ENCODE measurements around the gene GLYAT.

The GLYAT gene

GRCh38 chr11:58730507-58731089 is 1.1 kb downstream of the GLYAT start:
- no peak for TF ChIP-seq CTCF (conservative IDR thresholded peaks at IDR 0.05; ENCODE audit: low read depth, low read length)

GRCh38 chr11:58727415-58727797 is 4.3 kb downstream of the GLYAT start:
- DNase-seq (ENCODE audit: low read depth): no peak
- no peak for TF ChIP-seq CTCF (conservative IDR thresholded peaks at IDR 0.05; ENCODE audit: low read depth, low read length)
- no peak overlapping the region for H3K4me3 ChIP-seq (ENCODE audit: low read length)

More at GRCh38 chr11:58730507-58731089, 1.1 kb downstream of the GLYAT start:
- DNase-seq (ENCODE audit: low read depth): no peak
- no peak overlapping the region for H3K4me3 ChIP-seq (ENCODE audit: low read length)

GRCh38 chr11:58726737-58727414 is 4.9 kb downstream of the GLYAT start:
- H3K4me3 ChIP-seq (ENCODE audit: low read length): no peak overlapping the region
- TF ChIP-seq CTCF (conservative IDR thresholded peaks at IDR 0.05; ENCODE audit: low read depth, low read length): no peak
- no peak for DNase-seq (ENCODE audit: low read depth)

- TF ChIP-seq CTCF (conservative IDR thresholded peaks at IDR 0.05; ENCODE audit: low read depth, low read length): no peak
- no peak overlapping the region for H3K4me3 ChIP-seq (ENCODE audit: low read length)
- DNase-seq (ENCODE audit: low read depth): no peak
Observed at GRCh38 chr11:58719406-58720117, 12.2 kb downstream of the GLYAT start.

GRCh38 chr11:58712531-58712930 is 19.2 kb downstream of the GLYAT start:
- H3K4me3 ChIP-seq (ENCODE audit: low read length): no peak overlapping the region
- no peak for DNase-seq (ENCODE audit: low read depth)
- no peak for TF ChIP-seq CTCF (conservative IDR thresholded peaks at IDR 0.05; ENCODE audit: low read depth, low read length)

GRCh38 chr11:58711832-58712231 is 19.9 kb downstream of the GLYAT start:
- DNase-seq (ENCODE audit: low read depth): no peak
- no peak for TF ChIP-seq CTCF (conservative IDR thresholded peaks at IDR 0.05; ENCODE audit: low read depth, low read length)
- H3K4me3 ChIP-seq (ENCODE audit: low read length): no peak overlapping the region
